Uterus (tissue), 4 donors: Measurements from ENCODE around the gene TSGA10IP. TPM values are rescaled to one million over a fixed set of nuclear protein-coding genes. Genes with fewer than 3 reads are reported as not detected.

Experiments used
- DNase-seq, 2 donors: peaks; one replicate each; pipeline ENCODE4 v3.0.0-alpha.2; 2019 to 2020
- H3K27ac ChIP-seq, 2 donors: fragments of 200-600 bp; sonication (generic); 1 replicate in 1 of 2; 2 replicates in 1 of 2; pipeline ENCODE4 v1.5.1; 2016 to 2018
- H3K27me3 ChIP-seq, 2 donors: fragments of 200-600 bp; sonication (generic); one replicate each; pipeline ENCODE4 v1.5.1; 2018 to 2019; ENCODE audit warnings: control low read depth in 1 of 2
- H3K36me3 ChIP-seq, 2 donors: fragments of 200-600 bp; sonication (generic); one replicate each; pipeline ENCODE4 v1.5.1; 2019; ENCODE audit warnings: control low read depth in 1 of 2
- H3K4me1 ChIP-seq, 2 donors: fragments of 200-600 bp; sonication (generic); one replicate each; pipeline ENCODE4 v1.5.1; 2018 to 2019; ENCODE audit warnings: control low read depth in 1 of 2
- H3K4me3 ChIP-seq, 2 donors: fragments of 200-600 bp; sonication (generic); 1 replicate in 1 of 2; 2 replicates in 1 of 2; pipeline ENCODE4 v1.5.1; 2018 to 2019; ENCODE audit warnings: mild to moderate bottlenecking in 1 of 2
- H3K9me3 ChIP-seq, 2 donors: fragments of 200-600 bp; sonication (generic); one replicate each; pipeline ENCODE4 v1.5.1; 2019; ENCODE audit warnings: control low read depth in 1 of 2
- POLR2A ChIP-seq, 2 donors: fragments of 450-650 bp; IDR thresholded peaks; one replicate each; pipeline ENCODE4 v1.6.1; 2016; ENCODE audit warnings: antibody characterized with exemption in 2 of 2, mild to moderate bottlenecking in 1 of 2, moderate library complexity in 1 of 2
- intact Hi-C: fragments of 100-400 bp; cut with DNase I; formaldehyde crosslinking; loops from one replicate; pipeline ENCODE4 v1.15.1; 2023; ENCODE audit warnings: low total_unique reads
- total RNA-seq, 4 donors: library from RNA; depleted of rRNA in 3 of 4; stranded (reverse); fragments of >200 nt in 3 of 4; gene quantifications; one replicate each; pipeline versions ENCODE4 v1.1.0 to v1.2.4, GENCODE V29; 2014 to 2023
- TF ChIP-seq, protein P1 (sequence below), 4 experiments: fragments of 200-600 bp in 2 of 4; fragments of 450-650 bp in 2 of 4; sonication (generic) in 2 of 4; IDR thresholded peaks; one replicate each; pipeline ENCODE4 v1.5.1; 2016 to 2019; ENCODE audit warnings: antibody characterized with exemption in 4 of 4, mild to moderate bottlenecking in 2 of 4, moderate library complexity in 1 of 4
- donor health status: DM: yes; HTN: yes; CAD: no.

Gene TSGA10IP
- total RNA-seq: not detected

- Histone ChIP-seq H3K36me3 (no peaks in the 10 kb centered on the region), H3K27me3 (no peaks in the 10 kb centered on the region), H3K27ac (no peak within 1 kb of the TSS), H3K9me3 (no peaks in the 10 kb centered on the region), H3K4me1 (no peaks in the 10 kb centered on the region), H3K4me3 (no peak within 1 kb of the TSS)
- intact Hi-C loops: no loop called here
- TF ChIP-seq, protein P1, sequence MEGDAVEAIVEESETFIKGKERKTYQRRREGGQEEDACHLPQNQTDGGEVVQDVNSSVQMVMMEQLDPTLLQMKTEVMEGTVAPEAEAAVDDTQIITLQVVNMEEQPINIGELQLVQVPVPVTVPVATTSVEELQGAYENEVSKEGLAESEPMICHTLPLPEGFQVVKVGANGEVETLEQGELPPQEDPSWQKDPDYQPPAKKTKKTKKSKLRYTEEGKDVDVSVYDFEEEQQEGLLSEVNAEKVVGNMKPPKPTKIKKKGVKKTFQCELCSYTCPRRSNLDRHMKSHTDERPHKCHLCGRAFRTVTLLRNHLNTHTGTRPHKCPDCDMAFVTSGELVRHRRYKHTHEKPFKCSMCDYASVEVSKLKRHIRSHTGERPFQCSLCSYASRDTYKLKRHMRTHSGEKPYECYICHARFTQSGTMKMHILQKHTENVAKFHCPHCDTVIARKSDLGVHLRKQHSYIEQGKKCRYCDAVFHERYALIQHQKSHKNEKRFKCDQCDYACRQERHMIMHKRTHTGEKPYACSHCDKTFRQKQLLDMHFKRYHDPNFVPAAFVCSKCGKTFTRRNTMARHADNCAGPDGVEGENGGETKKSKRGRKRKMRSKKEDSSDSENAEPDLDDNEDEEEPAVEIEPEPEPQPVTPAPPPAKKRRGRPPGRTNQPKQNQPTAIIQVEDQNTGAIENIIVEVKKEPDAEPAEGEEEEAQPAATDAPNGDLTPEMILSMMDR (IDR thresholded peaks at IDR 0.05): no peak
- TF ChIP-seq POLR2A (IDR thresholded peaks at IDR 0.05): no peak
- DNase-seq: no peak
Observed at GRCh38 chr11:65945430-65945911, at the start of gene TSGA10IP. Gene TSGA10IP (plus strand): TSS chr11:65945480. CDS start chr11:65945676, 196 bp downstream.

DNA sequence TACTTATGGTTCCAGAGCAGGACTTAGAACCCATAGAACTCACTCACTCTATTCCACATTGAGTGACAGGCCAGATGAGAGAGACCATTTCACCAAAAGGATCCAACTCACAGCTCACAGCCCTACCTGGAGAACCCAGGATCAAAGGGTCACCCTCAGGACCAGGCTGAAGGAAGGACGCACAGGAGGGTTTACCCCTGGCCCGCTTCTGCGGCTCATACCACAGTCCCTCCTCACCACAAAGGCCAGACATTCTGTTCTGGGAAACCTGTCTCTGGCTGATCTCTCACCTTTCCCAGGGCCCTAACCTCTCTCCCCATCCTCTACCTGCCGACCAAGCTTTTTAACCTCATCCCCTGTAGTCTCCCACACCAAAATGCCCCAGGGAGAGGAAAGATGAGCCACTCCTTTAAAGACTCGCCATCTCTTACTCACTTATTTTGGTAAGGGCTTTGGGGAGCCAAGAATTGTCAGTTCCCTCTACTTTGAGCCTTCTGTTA, 49.7 kb upstream of the TSGA10IP start:
- no peak for TF ChIP-seq POLR2A (IDR thresholded peaks at IDR 0.05)
- TF ChIP-seq, protein P1 (IDR thresholded peaks at IDR 0.05): no peak
- Histone ChIP-seq H3K9me3 (no peaks in the 10 kb centered on the region), H3K27ac (no peak overlapping the region), H3K4me1 (peaks cover 7 to 17% of the 10 kb centered on the region in 2 donors), H3K36me3 (no peaks in the 10 kb centered on the region), H3K27me3 (peaks cover 0 to 17% of the 10 kb centered on the region in 2 donors), H3K4me3 (no peak overlapping the region)
- DNase-seq: no peak
- intact Hi-C loops: no loop called here

- H3K27ac ChIP-seq: no peak overlapping the region
- peak in 1 of 2 donors; percentile 16 for DNase-seq
- no peaks in the 10 kb centered on the region for H3K9me3 ChIP-seq
- peaks cover 7 to 17% of the 10 kb centered on the region in 2 donors for H3K4me1 ChIP-seq
- no peaks in the 10 kb centered on the region for H3K36me3 ChIP-seq
- intact Hi-C loops: no loop called here
- no peak overlapping the region for H3K4me3 ChIP-seq
- H3K27me3 ChIP-seq: peaks cover 0 to 17% of the 10 kb centered on the region in 2 donors
- TF ChIP-seq, protein P1 (IDR thresholded peaks at IDR 0.05): no peak
- no peak for TF ChIP-seq POLR2A (IDR thresholded peaks at IDR 0.05)
Observed at GRCh38 chr11:65896034-65896999, 49.0 kb upstream of the TSGA10IP start.

GRCh38 chr11:65897020-65897471, 48.2 kb upstream of the TSGA10IP start:
- peaks cover 7 to 16% of the 10 kb centered on the region in 2 donors for H3K4me1 ChIP-seq
- H3K27me3 ChIP-seq: peaks cover 0 to 17% of the 10 kb centered on the region in 2 donors
- no peak overlapping the region for H3K4me3 ChIP-seq
- TF ChIP-seq, protein P1 (IDR thresholded peaks at IDR 0.05): no peak
- no peak for TF ChIP-seq POLR2A (IDR thresholded peaks at IDR 0.05)
- no peaks in the 10 kb centered on the region for H3K36me3 ChIP-seq
- no peaks in the 10 kb centered on the region for H3K9me3 ChIP-seq
- DNase-seq: no peak
- no peak overlapping the region for H3K27ac ChIP-seq
- intact Hi-C loops: no loop called here
